ENCODE measurements around the gene GIT2. TPM values are rescaled to one million over a fixed set of nuclear protein-coding genes. Genes with fewer than 3 reads are reported as not detected.
"Not testable (repeated sequence)": the region's sequence is repeated elsewhere in the genome, so short reads cannot be mapped to it uniquely, and the experiment has no call there.

The GIT2 gene
- total RNA-seq, 1 donor from 2014 or later: 15.5 TPM

- no peak for ATAC-seq
- DNase-seq (ENCODE audit: low spot score): no peak
Measured at GRCh38 chr12:109947521-109947920, 48.6 kb downstream of the GIT2 start.

- DNase-seq (ENCODE audit: low spot score) (no peak), ATAC-seq (no peak)
Measured at GRCh38 chr12:109946913-109947312, 49.3 kb downstream of the GIT2 start.

- ATAC-seq (no peak), DNase-seq (ENCODE audit: low spot score) (no peak)
Measured at GRCh38 chr12:109946505-109946904, 49.7 kb downstream of the GIT2 start.

GRCh38 chr12:109944561-109945359 lies 51.4 kb downstream of the GIT2 start:
- DNase-seq (ENCODE audit: low spot score): peak; percentile 54

GRCh38 chr12:109943811-109944210 lies 52.4 kb downstream of the GIT2 start:
- DNase-seq (ENCODE audit: low spot score): no peak
- no peak for ATAC-seq

More at GRCh38 chr12:109944561-109945359, 51.4 kb downstream of the GIT2 start:
- peak; percentile 76 for ATAC-seq

GRCh38 chr12:109940339-109940923 lies 55.7 kb downstream of the GIT2 start:
- ATAC-seq (no peak), DNase-seq (ENCODE audit: low spot score) (no peak)

- ATAC-seq (no peak), DNase-seq (ENCODE audit: low spot score) (no peak)
Measured at GRCh38 chr12:109939504-109939903, 56.7 kb downstream of the GIT2 start.

- DNase-seq (ENCODE audit: low spot score) (no peak), ATAC-seq (no peak)
Measured at GRCh38 chr12:109938947-109939346, 57.2 kb downstream of the GIT2 start.

- ATAC-seq (peak; percentile 20), DNase-seq (ENCODE audit: low spot score) (no peak)
Measured at GRCh38 chr12:109937371-109937770, 58.8 kb downstream of the GIT2 start.

- peak; percentile 83 for ATAC-seq
Measured at GRCh38 chr12:109934026-109934425, 62.1 kb downstream of the GIT2 start.

GRCh38 chr12:109932878-109933503 lies 63.2 kb downstream of the GIT2 start:
- DNase-seq (ENCODE audit: low spot score): no peak
- no peak for ATAC-seq

More at GRCh38 chr12:109934026-109934425, 62.1 kb downstream of the GIT2 start:
- DNase-seq (ENCODE audit: low spot score): no peak

- DNase-seq (ENCODE audit: low spot score) (no peak), ATAC-seq (no peak)
Measured at GRCh38 chr12:109931143-109931542, 65.0 kb downstream of the GIT2 start.

- no peak for DNase-seq (ENCODE audit: low spot score)
- no peak for ATAC-seq
Measured at GRCh38 chr12:109930028-109930800, 66.0 kb downstream of the GIT2 start.

GRCh38 chr12:109929326-109929725 lies 66.8 kb downstream of the GIT2 start:
- not testable (repeated sequence) for DNase-seq (ENCODE audit: low spot score); ATAC-seq

GRCh38 chr12:109928058-109928656 lies 68.0 kb downstream of the GIT2 start:
- ATAC-seq: no peak
- no peak for DNase-seq (ENCODE audit: low spot score)

- no peak for DNase-seq (ENCODE audit: low spot score)
- ATAC-seq: peak; percentile 87
Measured at GRCh38 chr12:109927622-109928021, 68.5 kb downstream of the GIT2 start.

- DNase-seq (ENCODE audit: low spot score): no peak
Measured at GRCh38 chr12:109926488-109927210, 69.5 kb downstream of the GIT2 start.

GRCh38 chr12:109926016-109926415 lies 70.2 kb downstream of the GIT2 start:
- DNase-seq (ENCODE audit: low spot score) (no peak), ATAC-seq (no peak)

More at GRCh38 chr12:109926488-109927210, 69.5 kb downstream of the GIT2 start:
- ATAC-seq: no peak

- no peak for ATAC-seq
- DNase-seq (ENCODE audit: low spot score): no peak
Measured at GRCh38 chr12:109925185-109925840, 70.9 kb downstream of the GIT2 start.

All from left lobe of liver (tissue), 2 donors.